ENCODE results near the gene PLB1.

GRCh38 chr2:28470759-28471158, 25.1 kb upstream of the PLB1 start:
- TF ChIP-seq EZH2 (IDR thresholded peaks at IDR 0.05; ENCODE audit: borderline replicate concordance, low read depth, low read length, severe bottlenecking), result no peak
- TF ChIP-seq CTCF (IDR thresholded peaks at IDR 0.05; ENCODE audit: borderline replicate concordance, extremely low read depth, low read length, poor library complexity, severe bottlenecking), result no peak

Measured in DND-41 (cell line).